ENCODE results near the gene SBNO1.
"Not testable (repeated sequence)": the region's sequence is repeated elsewhere in the genome, so short reads cannot be mapped to it uniquely, and the experiment has no call there.

The SBNO1 gene

GRCh38 chr12:123253641-123254459, 110.8 kb downstream of the SBNO1 start:
- H3K36me3 ChIP-seq (ENCODE audit: insufficient read depth, low read length) = peaks cover 33% of the 10 kb centered on the region
- H3K9me3 ChIP-seq (ENCODE audit: low read length) = no peaks in the 10 kb centered on the region
- H3K4me1 ChIP-seq (ENCODE audit: insufficient read depth, low read length) = peaks cover 27% of the 10 kb centered on the region
- no peaks in the 10 kb centered on the region for H3K27me3 ChIP-seq (ENCODE audit: control insufficient read depth in 1 of 2, insufficient read depth in 2 of 2, low read length in 2 of 2)
- H3K9ac ChIP-seq (ENCODE audit: low read length) = no peak overlapping the region
- H3K4me3 ChIP-seq (ENCODE audit: low read depth in 1 of 2, low read length in 2 of 2) = no peak overlapping the region
- H3K27ac ChIP-seq (ENCODE audit: low read depth, low read length) = peak overlapping the region; percentile 43

- not testable (repeated sequence) for H3K9ac ChIP-seq (ENCODE audit: low read length); H3K27ac ChIP-seq (ENCODE audit: low read depth, low read length); H3K4me3 ChIP-seq (ENCODE audit: low read depth in 1 of 2, low read length in 2 of 2); H3K9me3 ChIP-seq (ENCODE audit: low read length); H3K27me3 ChIP-seq (ENCODE audit: control insufficient read depth in 1 of 2, insufficient read depth in 2 of 2, low read length in 2 of 2)
- H3K4me1 ChIP-seq (ENCODE audit: insufficient read depth, low read length) = peaks cover 27% of the 10 kb centered on the region
- peaks cover 22% of the 10 kb centered on the region for H3K36me3 ChIP-seq (ENCODE audit: insufficient read depth, low read length)
Measured at GRCh38 chr12:123252365-123252764, 112.3 kb downstream of the SBNO1 start.

GRCh38 chr12:123251403-123252076, 113.1 kb downstream of the SBNO1 start:
- H3K9ac ChIP-seq (ENCODE audit: low read length) = no peak overlapping the region
- H3K27ac ChIP-seq (ENCODE audit: low read depth, low read length) = no peak overlapping the region
- no peaks in the 10 kb centered on the region for H3K27me3 ChIP-seq (ENCODE audit: control insufficient read depth in 1 of 2, insufficient read depth in 2 of 2, low read length in 2 of 2)
- H3K36me3 ChIP-seq (ENCODE audit: insufficient read depth, low read length) = peaks cover 20% of the 10 kb centered on the region
- no peak overlapping the region for H3K4me3 ChIP-seq (ENCODE audit: low read depth in 1 of 2, low read length in 2 of 2)
- no peaks in the 10 kb centered on the region for H3K9me3 ChIP-seq (ENCODE audit: low read length)
- peaks cover 27% of the 10 kb centered on the region for H3K4me1 ChIP-seq (ENCODE audit: insufficient read depth, low read length)

- H3K4me1 ChIP-seq (ENCODE audit: insufficient read depth, low read length) = peaks cover 27% of the 10 kb centered on the region
- H3K9ac ChIP-seq (ENCODE audit: low read length) = no peak overlapping the region
- no peaks in the 10 kb centered on the region for H3K9me3 ChIP-seq (ENCODE audit: low read length)
- H3K4me3 ChIP-seq (ENCODE audit: low read depth in 1 of 2, low read length in 2 of 2) = no peak overlapping the region
- H3K36me3 ChIP-seq (ENCODE audit: insufficient read depth, low read length) = peaks cover 15% of the 10 kb centered on the region
- no peak overlapping the region for H3K27ac ChIP-seq (ENCODE audit: low read depth, low read length)
- H3K27me3 ChIP-seq (ENCODE audit: control insufficient read depth in 1 of 2, insufficient read depth in 2 of 2, low read length in 2 of 2) = no peaks in the 10 kb centered on the region
Measured at GRCh38 chr12:123250471-123251383, 113.9 kb downstream of the SBNO1 start.

GRCh38 chr12:123248996-123249741, 115.5 kb downstream of the SBNO1 start:
- not testable (repeated sequence) for H3K36me3 ChIP-seq (ENCODE audit: insufficient read depth, low read length); H3K9ac ChIP-seq (ENCODE audit: low read length); H3K27ac ChIP-seq (ENCODE audit: low read depth, low read length); H3K27me3 ChIP-seq (ENCODE audit: control insufficient read depth in 1 of 2, insufficient read depth in 2 of 2, low read length in 2 of 2); H3K9me3 ChIP-seq (ENCODE audit: low read length); H3K4me3 ChIP-seq (ENCODE audit: low read depth in 1 of 2, low read length in 2 of 2)
- peaks cover 18% of the 10 kb centered on the region for H3K4me1 ChIP-seq (ENCODE audit: insufficient read depth, low read length)

GRCh38 chr12:123248129-123248528, 116.5 kb downstream of the SBNO1 start:
- not testable (repeated sequence) for H3K4me3 ChIP-seq (ENCODE audit: low read depth in 1 of 2, low read length in 2 of 2); H3K9ac ChIP-seq (ENCODE audit: low read length); H3K4me1 ChIP-seq (ENCODE audit: insufficient read depth, low read length); H3K27me3 ChIP-seq (ENCODE audit: control insufficient read depth in 1 of 2, insufficient read depth in 2 of 2, low read length in 2 of 2); H3K27ac ChIP-seq (ENCODE audit: low read depth, low read length); H3K36me3 ChIP-seq (ENCODE audit: insufficient read depth, low read length); H3K9me3 ChIP-seq (ENCODE audit: low read length)

GRCh38 chr12:123245678-123246077, 119.0 kb downstream of the SBNO1 start:
- Histone ChIP-seq H3K27ac (ENCODE audit: low read depth, low read length) (no peak overlapping the region), H3K36me3 (ENCODE audit: insufficient read depth, low read length) (no peaks in the 10 kb centered on the region), H3K9ac (ENCODE audit: low read length) (no peak overlapping the region), H3K4me1 (ENCODE audit: insufficient read depth, low read length) (peaks cover 17% of the 10 kb centered on the region), H3K27me3 (ENCODE audit: control insufficient read depth in 1 of 2, insufficient read depth in 2 of 2, low read length in 2 of 2) (no peaks in the 10 kb centered on the region), H3K9me3 (ENCODE audit: low read length) (no peaks in the 10 kb centered on the region), H3K4me3 (ENCODE audit: low read depth in 1 of 2, low read length in 2 of 2) (no peak overlapping the region)

GRCh38 chr12:123243671-123244262, 120.9 kb downstream of the SBNO1 start:
- peaks cover 12% of the 10 kb centered on the region for H3K4me1 ChIP-seq (ENCODE audit: insufficient read depth, low read length)
- H3K9ac ChIP-seq (ENCODE audit: low read length) = no peak overlapping the region
- H3K4me3 ChIP-seq (ENCODE audit: low read depth in 1 of 2, low read length in 2 of 2) = no peak overlapping the region
- H3K27ac ChIP-seq (ENCODE audit: low read depth, low read length) = no peak overlapping the region
- no peaks in the 10 kb centered on the region for H3K36me3 ChIP-seq (ENCODE audit: insufficient read depth, low read length)
- H3K27me3 ChIP-seq (ENCODE audit: control insufficient read depth in 1 of 2, insufficient read depth in 2 of 2, low read length in 2 of 2) = no peaks in the 10 kb centered on the region
- H3K9me3 ChIP-seq (ENCODE audit: low read length) = no peaks in the 10 kb centered on the region

GRCh38 chr12:123242116-123242904, 122.3 kb downstream of the SBNO1 start:
- no peak overlapping the region for H3K4me3 ChIP-seq (ENCODE audit: low read depth in 1 of 2, low read length in 2 of 2)
- H3K9ac ChIP-seq (ENCODE audit: low read length) = no peak overlapping the region
- no peaks in the 10 kb centered on the region for H3K9me3 ChIP-seq (ENCODE audit: low read length)
- H3K27me3 ChIP-seq (ENCODE audit: control insufficient read depth in 1 of 2, insufficient read depth in 2 of 2, low read length in 2 of 2) = no peaks in the 10 kb centered on the region
- H3K27ac ChIP-seq (ENCODE audit: low read depth, low read length) = no peak overlapping the region
- peaks cover 4% of the 10 kb centered on the region for H3K36me3 ChIP-seq (ENCODE audit: insufficient read depth, low read length)
- peaks cover 24% of the 10 kb centered on the region for H3K4me1 ChIP-seq (ENCODE audit: insufficient read depth, low read length)

Data from muscle layer of colon (tissue), 2 donors.